ENCODE measurements around the gene CSMD2. TPM values are rescaled to one million over a fixed set of nuclear protein-coding genes. Genes with fewer than 3 reads are reported as not detected.

CSMD2 gene
- total and polyA plus RNA-seq, 7 donors = under 0.01 to 0.83 (median 0.16) TPM

DNA sequence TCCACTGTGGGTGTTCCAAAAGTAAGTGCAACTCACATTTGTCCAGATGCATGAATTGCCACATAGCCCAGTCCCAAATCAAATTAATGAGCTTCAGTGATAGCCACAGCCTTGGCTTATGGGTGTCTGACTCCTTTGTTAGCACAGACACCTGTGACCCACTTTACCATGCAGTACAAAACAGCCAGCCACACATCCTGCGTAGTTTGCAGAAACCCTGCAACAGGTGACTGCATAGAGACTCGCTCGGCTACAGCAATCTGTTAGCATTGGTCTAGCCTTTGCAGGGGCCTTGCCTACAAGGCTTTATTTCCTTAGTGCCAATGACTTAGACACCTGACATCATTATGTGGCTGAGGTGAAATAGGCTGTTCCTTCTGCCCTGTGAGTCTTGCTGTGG lies 135.5 kb downstream of the CSMD2 start:
- Histone ChIP-seq H3K4me3 (no peak overlapping the region), H3K27ac (no peak overlapping the region), H3K9me3 (no peaks in the 10 kb centered on the region), H3K4me1 (no peaks in the 10 kb centered on the region), H3K36me3 (no peaks in the 10 kb centered on the region), H3K27me3 (peaks cover 0 to 3% (median 0%) of the 10 kb centered on the region in 3 donors)
- TF ChIP-seq POLR2AphosphoS5 (IDR thresholded peaks at IDR 0.05) = no peak
- no peak for TF ChIP-seq EP300 (IDR thresholded peaks at IDR 0.05)
- TF ChIP-seq, protein P1, sequence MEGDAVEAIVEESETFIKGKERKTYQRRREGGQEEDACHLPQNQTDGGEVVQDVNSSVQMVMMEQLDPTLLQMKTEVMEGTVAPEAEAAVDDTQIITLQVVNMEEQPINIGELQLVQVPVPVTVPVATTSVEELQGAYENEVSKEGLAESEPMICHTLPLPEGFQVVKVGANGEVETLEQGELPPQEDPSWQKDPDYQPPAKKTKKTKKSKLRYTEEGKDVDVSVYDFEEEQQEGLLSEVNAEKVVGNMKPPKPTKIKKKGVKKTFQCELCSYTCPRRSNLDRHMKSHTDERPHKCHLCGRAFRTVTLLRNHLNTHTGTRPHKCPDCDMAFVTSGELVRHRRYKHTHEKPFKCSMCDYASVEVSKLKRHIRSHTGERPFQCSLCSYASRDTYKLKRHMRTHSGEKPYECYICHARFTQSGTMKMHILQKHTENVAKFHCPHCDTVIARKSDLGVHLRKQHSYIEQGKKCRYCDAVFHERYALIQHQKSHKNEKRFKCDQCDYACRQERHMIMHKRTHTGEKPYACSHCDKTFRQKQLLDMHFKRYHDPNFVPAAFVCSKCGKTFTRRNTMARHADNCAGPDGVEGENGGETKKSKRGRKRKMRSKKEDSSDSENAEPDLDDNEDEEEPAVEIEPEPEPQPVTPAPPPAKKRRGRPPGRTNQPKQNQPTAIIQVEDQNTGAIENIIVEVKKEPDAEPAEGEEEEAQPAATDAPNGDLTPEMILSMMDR (IDR thresholded peaks at IDR 0.05) = no peak
- TF ChIP-seq POLR2A (IDR thresholded peaks at IDR 0.05) = no peak
- intact Hi-C loops (cut with DNase I) = no loop called here
- DNase-seq = no peak
- 80 to 88% methylated on average over 3 of the region's 3 CpGs for WGBS, 2 donors

DNA sequence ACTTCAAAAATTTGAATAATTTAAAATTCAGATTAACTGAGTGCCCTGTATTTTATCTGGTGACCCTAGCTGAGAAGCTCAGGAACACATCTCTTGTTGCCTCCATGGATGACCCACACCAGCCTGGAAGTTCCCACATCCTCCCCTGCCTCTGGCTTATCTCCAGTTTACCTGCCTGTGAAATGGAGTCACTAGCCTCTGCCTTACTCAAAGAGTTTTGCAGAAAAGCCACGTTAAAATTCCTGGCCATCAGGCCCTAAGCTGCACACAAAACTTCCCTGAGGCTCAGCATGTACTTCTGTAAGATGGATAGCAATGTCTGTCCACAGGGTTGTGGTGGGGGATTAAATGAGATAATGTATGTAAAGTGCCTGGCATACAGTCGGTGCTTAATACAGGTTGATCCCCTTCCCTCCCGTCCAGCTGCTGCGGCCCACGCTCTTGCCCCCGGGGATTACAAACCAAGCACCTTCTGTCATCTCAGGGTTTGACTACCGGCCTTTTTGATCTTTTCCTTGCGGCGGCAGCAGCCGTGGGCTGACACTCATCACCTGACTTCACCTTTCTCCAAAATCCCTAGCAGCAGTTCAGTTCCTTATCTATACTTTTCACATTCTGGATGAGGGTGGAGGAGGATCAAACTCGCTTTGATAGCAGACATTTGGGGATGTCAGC lies 136.5 kb downstream of the CSMD2 start:
- intact Hi-C loops (cut with DNase I) = no loop called here
- WGBS, 2 donors = 82 to 85% methylated on average over 11 of the region's 11 CpGs
- Histone ChIP-seq H3K27ac (no peak overlapping the region), H3K27me3 (peaks cover 0 to 3% (median 0%) of the 10 kb centered on the region in 3 donors), H3K36me3 (no peaks in the 10 kb centered on the region), H3K4me1 (no peaks in the 10 kb centered on the region), H3K4me3 (no peak overlapping the region), H3K9me3 (no peaks in the 10 kb centered on the region)
- no peak for DNase-seq
- TF ChIP-seq POLR2AphosphoS5 (IDR thresholded peaks at IDR 0.05) = no peak
- no peak for TF ChIP-seq POLR2A (IDR thresholded peaks at IDR 0.05)
- no peak for TF ChIP-seq EP300 (IDR thresholded peaks at IDR 0.05)
- TF ChIP-seq, protein P1 (IDR thresholded peaks at IDR 0.05) = no peak

DNA sequence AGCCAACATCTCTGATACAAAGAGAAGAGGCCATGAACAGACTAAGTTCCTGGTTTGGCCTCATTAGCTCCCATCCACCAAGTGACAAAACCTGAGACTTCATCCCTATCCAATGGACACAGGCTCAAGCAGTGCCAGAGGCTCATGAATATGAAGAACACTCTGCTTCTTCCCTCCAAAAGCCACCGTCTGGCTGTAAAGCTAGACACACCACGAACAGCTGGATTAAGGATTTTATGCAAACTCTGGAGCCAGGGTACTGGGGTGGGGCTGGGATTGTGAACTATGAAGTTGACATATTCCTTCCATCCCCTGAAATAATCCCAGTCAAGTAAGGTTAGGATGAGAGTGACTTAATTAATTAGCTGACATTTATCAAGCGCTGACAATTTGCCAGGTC lies 139.4 kb downstream of the CSMD2 start:
- Histone ChIP-seq H3K4me1 (no peaks in the 10 kb centered on the region), H3K27me3 (peaks cover 0 to 3% (median 0%) of the 10 kb centered on the region in 3 donors), H3K27ac (no peak overlapping the region), H3K36me3 (no peaks in the 10 kb centered on the region), H3K4me3 (no peak overlapping the region), H3K9me3 (no peaks in the 10 kb centered on the region)
- TF ChIP-seq POLR2AphosphoS5 (IDR thresholded peaks at IDR 0.05) (no peak), POLR2A (IDR thresholded peaks at IDR 0.05) (no peak), EP300 (IDR thresholded peaks at IDR 0.05) (no peak)
- TF ChIP-seq, protein P1 (IDR thresholded peaks at IDR 0.05) = no peak
- DNase-seq = no peak
- intact Hi-C loops (cut with DNase I) = no loop called here
- WGBS, 2 donors = 73 to 80% methylated on average over 3 of the region's 3 CpGs

GRCh38 chr1:34024485-34024884 lies 140.5 kb downstream of the CSMD2 start:
- no peaks in the 10 kb centered on the region for H3K9me3 ChIP-seq
- TF ChIP-seq, protein P1 (IDR thresholded peaks at IDR 0.05) = no peak
- TF ChIP-seq POLR2AphosphoS5 (IDR thresholded peaks at IDR 0.05) (no peak), EP300 (IDR thresholded peaks at IDR 0.05) (no peak), POLR2A (IDR thresholded peaks at IDR 0.05) (no peak)

More at GRCh38 chr1:34024485-34024884, 140.5 kb downstream of the CSMD2 start:
- H3K27me3 ChIP-seq = peaks cover 0 to 3% (median 0%) of the 10 kb centered on the region in 3 donors
- 81 to 84% methylated on average over 4 of the region's 4 CpGs for WGBS, 2 donors
- H3K36me3 ChIP-seq = no peaks in the 10 kb centered on the region
- no peaks in the 10 kb centered on the region for H3K4me1 ChIP-seq
- DNase-seq = no peak
- intact Hi-C loops (cut with DNase I) = no loop called here
- no peak overlapping the region for H3K27ac ChIP-seq
- H3K4me3 ChIP-seq = no peak overlapping the region

All from sigmoid colon (tissue), 7 donors.